ENCODE measurements around the gene SZRD1.
A peak's percentile ranks its signal among the peaks of the same experiment; 100 is the strongest.

The SZRD1 gene

GRCh38 chr1:16398371-16398953 is 31.4 kb downstream of the SZRD1 start:
- DNase-seq: no peak

- no peak for DNase-seq
These were observed 35.7 kb downstream of the SZRD1 start for GRCh38 chr1:16402742-16403141.

- DNase-seq: no peak
These were observed 38.4 kb downstream of the SZRD1 start for GRCh38 chr1:16405441-16405840.

GRCh38 chr1:16406868-16407267 is 39.8 kb downstream of the SZRD1 start:
- no peak for DNase-seq

GRCh38 chr1:16409536-16410152 is 42.6 kb downstream of the SZRD1 start:
- no peak for DNase-seq

- no peak for DNase-seq
These were observed 43.8 kb downstream of the SZRD1 start for GRCh38 chr1:16410803-16411202.

- no peak for DNase-seq
These were observed 46.1 kb downstream of the SZRD1 start for GRCh38 chr1:16413191-16413590.

GRCh38 chr1:16418823-16419425 is 51.9 kb downstream of the SZRD1 start:
- DNase-seq: no peak

- DNase-seq: no peak
These were observed 53.5 kb downstream of the SZRD1 start for GRCh38 chr1:16420424-16421118.

GRCh38 chr1:16421201-16421600 is 54.2 kb downstream of the SZRD1 start:
- DNase-seq: no peak

GRCh38 chr1:16422041-16422440 is 55.0 kb downstream of the SZRD1 start:
- DNase-seq: no peak

- DNase-seq: no peak
These were observed 58.3 kb downstream of the SZRD1 start for GRCh38 chr1:16425125-16426025.

- DNase-seq: no peak
These were observed 63.6 kb downstream of the SZRD1 start for GRCh38 chr1:16430606-16431005.

- DNase-seq: no peak
These were observed 66.0 kb downstream of the SZRD1 start for GRCh38 chr1:16433030-16433429.

- DNase-seq: no peak
These were observed 67.0 kb downstream of the SZRD1 start for GRCh38 chr1:16434007-16434406.

GRCh38 chr1:16434501-16434900 is 67.5 kb downstream of the SZRD1 start:
- no peak for DNase-seq

- DNase-seq: no peak
These were observed 70.0 kb downstream of the SZRD1 start, which contains the start of gene SPATA21 for GRCh38 chr1:16436946-16437474. Gene SPATA21 (minus strand): TSS chr1:16437424. CDS start chr1:16431371, 6,053 bp downstream.

- no peak for DNase-seq
These were observed 71.5 kb downstream of the SZRD1 start for GRCh38 chr1:16438516-16438915.

GRCh38 chr1:16438924-16439323 is 71.9 kb downstream of the SZRD1 start:
- DNase-seq: no peak

GRCh38 chr1:16440131-16440469 is 73.1 kb downstream of the SZRD1 start:
- DNase-seq: no peak

GRCh38 chr1:16440470-16441281 is 73.6 kb downstream of the SZRD1 start, which contains the start of gene NECAP2:
Gene NECAP2 (plus strand): TSS chr1:16440724. CDS start chr1:16440762, 38 bp downstream.
- peak; percentile 90 for DNase-seq

- DNase-seq: no peak
These were observed 74.2 kb downstream of the SZRD1 start for GRCh38 chr1:16441282-16441665.
